Measurements from ENCODE around the gene LIG1. TPM values are rescaled to one million over a fixed set of nuclear protein-coding genes. Genes with fewer than 3 reads are reported as not detected.
A peak's percentile ranks its signal among the peaks of the same experiment; 100 is the strongest.

Gene LIG1
- total and polyA plus RNA-seq, 10 donors: 26.5 to 68.4 (median 36.5) TPM

DNA sequence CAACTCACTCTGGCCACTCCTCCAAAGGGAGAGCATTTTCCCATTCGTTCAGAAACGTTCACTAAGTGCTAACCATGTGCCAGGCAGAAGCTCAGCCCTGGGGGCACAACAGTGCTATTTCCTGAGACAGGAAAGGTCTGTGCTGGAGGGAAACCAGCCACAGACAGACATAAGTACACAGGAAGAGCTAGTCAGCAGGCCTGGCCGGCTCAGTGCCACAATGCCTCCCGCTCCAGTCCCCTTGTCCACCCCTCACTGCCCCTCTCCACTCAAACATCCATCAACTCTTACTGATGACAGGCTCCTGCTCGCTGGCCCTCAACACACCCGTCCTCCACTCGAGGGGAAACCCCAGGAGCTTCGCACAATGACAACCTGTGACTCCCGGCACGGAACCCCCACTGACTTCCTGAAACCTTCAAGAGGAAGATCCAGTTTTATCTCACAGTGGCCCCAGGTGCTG is 48.2 kb downstream of the LIG1 start:
- intact Hi-C loops (cut with DNase I; ENCODE audit: low total_unique reads): no loop called here
- TF ChIP-seq POLR2AphosphoS5 (IDR thresholded peaks at IDR 0.05) (peak in 2 of 3 donors; percentile 70 to 74), CTCF (IDR thresholded peaks at IDR 0.05 in 8 of 11, conservative IDR thresholded peaks at IDR 0.05 in 3 of 11) (no peak)
- H3K36me3 ChIP-seq: peaks cover 0 to 100% (median 16%) of the 10 kb centered on the region in 6 donors
- H3K4me3 ChIP-seq: no peak overlapping the region
- peaks cover 5 to 34% (median 23%) of the 10 kb centered on the region in 6 donors for H3K4me1 ChIP-seq
- H3K27me3 ChIP-seq (replicated peaks in 1 of 7): no peaks in the 10 kb centered on the region
- DNase-seq: peak; percentile 78
- whole genome bisulfite sequencing, 5 donors: 17 to 28% (median 20%) methylated on average over 10 of the region's 10 CpGs
- peaks cover 0 to 7% (median 0%) of the 10 kb centered on the region in 8 donors for H3K9me3 ChIP-seq
- peak overlapping the region in 7 of 8 donors; percentile 4 to 71 (median 51) for H3K27ac ChIP-seq

- peaks cover 5 to 34% (median 23%) of the 10 kb centered on the region in 6 donors for H3K4me1 ChIP-seq
- no peaks in the 10 kb centered on the region for H3K27me3 ChIP-seq (replicated peaks in 1 of 7)
- TF ChIP-seq POLR2AphosphoS5 (IDR thresholded peaks at IDR 0.05): no peak
- no peak for TF ChIP-seq POLR2A (IDR thresholded peaks at IDR 0.05)
- TF ChIP-seq CTCF (IDR thresholded peaks at IDR 0.05 in 8 of 11, conservative IDR thresholded peaks at IDR 0.05 in 3 of 11): no peak
- peaks cover 0 to 7% (median 0%) of the 10 kb centered on the region in 8 donors for H3K9me3 ChIP-seq
- H3K4me3 ChIP-seq: no peak overlapping the region
- 81 to 92% (median 84%) methylated on average over 14 of the region's 14 CpGs for WGBS, 5 donors
- peaks cover 0 to 100% (median 11%) of the 10 kb centered on the region in 6 donors for H3K36me3 ChIP-seq
- intact Hi-C loops (cut with DNase I; ENCODE audit: low total_unique reads): no loop called here
- no peak overlapping the region for H3K27ac ChIP-seq
- DNase-seq: peak; percentile 56
Observed at GRCh38 chr19:48121066-48121465, 49.1 kb downstream of the LIG1 start.

DNA sequence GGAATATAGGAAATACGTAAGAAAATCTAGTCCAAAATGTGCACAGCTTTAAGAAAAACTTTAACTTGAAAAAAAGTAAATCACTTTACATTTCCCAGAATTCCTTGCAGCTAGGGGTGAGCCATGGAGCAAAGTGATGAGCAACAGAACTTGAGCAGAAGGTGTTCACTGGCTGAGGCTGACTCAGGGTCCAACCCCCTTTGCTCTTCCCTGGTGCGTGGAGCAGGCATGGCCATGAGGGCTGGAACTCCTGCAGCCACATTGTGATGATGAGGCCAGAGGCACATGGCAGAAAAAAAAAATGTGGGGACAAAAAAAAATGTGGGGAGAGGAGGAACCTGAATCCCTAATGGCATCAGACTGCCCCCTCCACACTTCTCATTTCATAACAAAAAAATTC is 49.6 kb downstream of the LIG1 start:
- TF ChIP-seq POLR2A (IDR thresholded peaks at IDR 0.05) (no peak), POLR2AphosphoS5 (IDR thresholded peaks at IDR 0.05) (no peak), CTCF (IDR thresholded peaks at IDR 0.05 in 8 of 11, conservative IDR thresholded peaks at IDR 0.05 in 3 of 11) (no peak)
- intact Hi-C loops (cut with DNase I; ENCODE audit: low total_unique reads): no loop called here
- Histone ChIP-seq H3K9me3 (peaks cover 0 to 7% (median 0%) of the 10 kb centered on the region in 8 donors), H3K4me1 (peaks cover 5 to 34% (median 23%) of the 10 kb centered on the region in 6 donors), H3K4me3 (no peak overlapping the region), H3K27me3 (replicated peaks in 1 of 7) (no peaks in the 10 kb centered on the region), H3K36me3 (peaks cover 0 to 100% (median 10%) of the 10 kb centered on the region in 6 donors), H3K27ac (no peak overlapping the region)
- 93 to 100% (median 98%) methylated on average over 2 of the region's 2 CpGs for WGBS, 5 donors
- no peak for DNase-seq

DNA sequence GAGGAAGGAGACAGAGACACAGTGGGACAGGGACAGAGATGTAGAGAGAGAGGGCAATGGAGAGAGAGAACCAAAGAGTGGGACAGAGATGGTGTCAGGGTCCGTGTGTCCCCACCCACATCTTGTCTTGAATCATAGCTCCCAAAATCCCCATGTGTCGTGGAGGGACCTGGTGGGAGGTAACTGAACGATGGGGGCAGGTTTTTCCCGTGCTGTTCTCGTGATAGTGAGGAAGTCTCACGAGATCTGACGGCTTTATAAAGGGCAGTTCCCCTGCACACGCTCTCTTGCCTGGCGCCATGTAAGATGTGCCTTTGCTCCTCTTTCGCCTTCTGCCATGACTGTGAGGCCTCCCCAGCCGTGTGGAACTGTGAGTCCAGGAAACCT is 52.0 kb downstream of the LIG1 start:
- Histone ChIP-seq H3K4me3 (no peak overlapping the region), H3K36me3 (peaks cover 0 to 91% (median 6%) of the 10 kb centered on the region in 6 donors), H3K27ac (peak overlapping the region; percentile 30 to 73 (median 64)), H3K4me1 (peaks cover 5 to 32% (median 23%) of the 10 kb centered on the region in 6 donors), H3K9me3 (peaks cover 0 to 7% (median 0%) of the 10 kb centered on the region in 8 donors), H3K27me3 (replicated peaks in 1 of 7) (no peaks in the 10 kb centered on the region)
- intact Hi-C loops (cut with DNase I; ENCODE audit: low total_unique reads): no loop called here
- no peak for DNase-seq
- 78 to 84% (median 78%) methylated on average over 11 of the region's 11 CpGs for WGBS, 5 donors
- TF ChIP-seq POLR2A (IDR thresholded peaks at IDR 0.05): no peak
- no peak for TF ChIP-seq POLR2AphosphoS5 (IDR thresholded peaks at IDR 0.05)
- TF ChIP-seq CTCF (IDR thresholded peaks at IDR 0.05 in 8 of 11, conservative IDR thresholded peaks at IDR 0.05 in 3 of 11): no peak
